Liver (tissue), 9 donors: Measurements from ENCODE around the gene NAV2. TPM values are rescaled to one million over a fixed set of nuclear protein-coding genes. Genes with fewer than 3 reads are reported as not detected.

ENCODE experiments used
- DNase-seq: peaks from one replicate; pipeline ENCODE4 v3.0.0-alpha.2; 2017; ENCODE audit warnings: low spot score
- H3K27ac ChIP-seq, 2 donors: one replicate each; pipeline ENCODE4 v1.7.0; 2013; ENCODE audit warnings: inconsistent platforms in 2 of 2, low read length in 2 of 2, control low read depth in 1 of 2, low read depth in 1 of 2, mild to moderate bottlenecking in 1 of 2
- H3K27me3 ChIP-seq, 4 donors: one replicate each; pipeline versions ENCODE4 v1.6.1 to v1.7.0; 2013; ENCODE audit warnings: low read length in 3 of 4, inconsistent platforms in 1 of 4, mild to moderate bottlenecking in 1 of 4, moderate library complexity in 1 of 4; ENCODE audit not compliant: control insufficient read depth in 4 of 4, insufficient read depth in 4 of 4
- H3K36me3 ChIP-seq, 4 donors: one replicate each; pipeline versions ENCODE4 v1.6.1 to v1.7.0; 2013; ENCODE audit warnings: low read length in 3 of 4, mild to moderate bottlenecking in 3 of 4, low read depth in 1 of 4, moderate library complexity in 1 of 4; ENCODE audit not compliant: control insufficient read depth in 4 of 4, insufficient read depth in 3 of 4
- H3K4me1 ChIP-seq, 4 donors: one replicate each; pipeline versions ENCODE4 v1.6.1 to v1.7.0; 2013; ENCODE audit warnings: low read length in 3 of 4, mild to moderate bottlenecking in 3 of 4, moderate library complexity in 1 of 4; ENCODE audit not compliant: control insufficient read depth in 4 of 4, insufficient read depth in 4 of 4
- H3K4me3 ChIP-seq, 3 donors: one replicate each; pipeline versions ENCODE4 v1.6.1 to v1.7.0; 2013; ENCODE audit warnings: low read length in 3 of 3, control low read depth in 1 of 3, low read depth in 1 of 3, mild to moderate bottlenecking in 1 of 3
- H3K9ac ChIP-seq, 2 donors: one replicate each; pipeline ENCODE4 v1.7.0; 2013; ENCODE audit warnings: low read length in 2 of 2, mild to moderate bottlenecking in 2 of 2, moderate library complexity in 2 of 2, control low read depth in 1 of 2, low read depth in 1 of 2
- H3K9me3 ChIP-seq, 4 donors: one replicate each; pipeline versions ENCODE4 v1.6.1 to v1.7.0; 2013; ENCODE audit warnings: low read length in 3 of 4; ENCODE audit not compliant: control insufficient read depth in 4 of 4
- EGR1 ChIP-seq, 2 donors: IDR thresholded peaks; 2 replicates each; pipeline ENCODE4 v1.6.1; 2016 to 2018; ENCODE audit warnings: antibody characterized with exemption in 2 of 2, low read depth in 2 of 2
- FOXA1 ChIP-seq: IDR thresholded peaks from 2 replicates; pipeline ENCODE4 v1.6.1; 2016; ENCODE audit warnings: antibody characterized with exemption
- FOXA2 ChIP-seq: IDR thresholded peaks from 2 replicates; pipeline ENCODE4 v1.6.1; 2016; ENCODE audit warnings: antibody characterized with exemption
- GABPA ChIP-seq, 2 donors: IDR thresholded peaks in 1 of 2; conservative IDR thresholded peaks in 1 of 2; 2 replicates each; pipeline ENCODE4 v1.6.1; 2016; ENCODE audit warnings: antibody characterized with exemption in 2 of 2, mild to moderate bottlenecking in 1 of 2, moderate library complexity in 1 of 2
- HNF4A ChIP-seq, 2 donors: conservative IDR thresholded peaks; 2 replicates each; pipeline ENCODE4 v1.6.1; 2016; ENCODE audit warnings: antibody characterized with exemption in 2 of 2, mild to moderate bottlenecking in 2 of 2
- HNF4G ChIP-seq: IDR thresholded peaks from 2 replicates; pipeline ENCODE4 v1.6.1; 2016; ENCODE audit warnings: antibody characterized with exemption
- NR2F2 ChIP-seq: IDR thresholded peaks from 2 replicates; pipeline ENCODE4 v1.6.1; 2016; ENCODE audit warnings: antibody characterized with exemption
- RAD21 ChIP-seq, 2 donors: IDR thresholded peaks; 2 replicates each; pipeline ENCODE4 v1.6.1; 2016; ENCODE audit warnings: antibody characterized with exemption in 2 of 2, mild to moderate bottlenecking in 2 of 2
- SP1 ChIP-seq: IDR thresholded peaks from 2 replicates; pipeline ENCODE4 v1.6.1; 2018; ENCODE audit warnings: antibody characterized with exemption, mild to moderate bottlenecking
- YY1 ChIP-seq: IDR thresholded peaks from 2 replicates; pipeline ENCODE4 v1.6.1; 2016; ENCODE audit warnings: antibody characterized with exemption, mild to moderate bottlenecking
- WGBS: extraction: QIAGEN DNeasy Blood & Tissue Kit; methylation state at CpG from one replicate; pipeline ENCODE4 v1.1.7; 2013; 5-methylcytosine and 5-hydroxymethylcytosine counted together
- polyA plus RNA-seq, 2 donors: library from polyadenylated mRNA; stranded (reverse) in 1 of 2; unstranded in 1 of 2; fragments of 200-250 nt in 1 of 2; fragments of >200 nt in 1 of 2; fragmentation: Nextera tagmentation in 1 of 2; extraction: Ambion mirVana in 1 of 2; gene quantifications; one replicate each; pipeline versions ENCODE4 v1.2.1 to v1.2.3, GENCODE V29; 2013 to 2015
- total RNA-seq, 2 donors: library from RNA; depleted of rRNA; stranded (reverse); fragments of >200 nt; gene quantifications; one replicate each; pipeline ENCODE4 v1.2.3, GENCODE V29; 2014
- TF ChIP-seq, protein P1 (sequence below): IDR thresholded peaks from 2 replicates; pipeline ENCODE4 v1.6.1; 2016; ENCODE audit warnings: antibody characterized with exemption
- TF ChIP-seq, protein P2 (sequence below): IDR thresholded peaks from 2 replicates; pipeline ENCODE4 v1.6.1; 2016; ENCODE audit warnings: antibody characterized with exemption
- TF ChIP-seq, protein P3 (sequence below): IDR thresholded peaks from 2 replicates; pipeline ENCODE4 v1.6.1; 2016; ENCODE audit warnings: antibody characterized with exemption
- TF ChIP-seq, protein P4 (sequence below): IDR thresholded peaks from 2 replicates; pipeline ENCODE4 v1.6.1; 2016; ENCODE audit warnings: antibody characterized with exemption, mild to moderate bottlenecking
- TF ChIP-seq, protein P5 (sequence below): fragments of 150-350 bp; IDR thresholded peaks from 2 replicates; pipeline ENCODE4 v1.5.1; 2017; ENCODE audit warnings: improper control_type of control experiment, low read depth, low read length; ENCODE audit not compliant: missing input control
- donor health status: healthy.
- donor health status: healthy.
- donor health status: healthy.
- donor health status: healthy.
- donor health status: healthy.

Gene NAV2
- total and polyA plus RNA-seq, 4 donors: 6.3 to 20.5 (median 11.6) TPM

DNA sequence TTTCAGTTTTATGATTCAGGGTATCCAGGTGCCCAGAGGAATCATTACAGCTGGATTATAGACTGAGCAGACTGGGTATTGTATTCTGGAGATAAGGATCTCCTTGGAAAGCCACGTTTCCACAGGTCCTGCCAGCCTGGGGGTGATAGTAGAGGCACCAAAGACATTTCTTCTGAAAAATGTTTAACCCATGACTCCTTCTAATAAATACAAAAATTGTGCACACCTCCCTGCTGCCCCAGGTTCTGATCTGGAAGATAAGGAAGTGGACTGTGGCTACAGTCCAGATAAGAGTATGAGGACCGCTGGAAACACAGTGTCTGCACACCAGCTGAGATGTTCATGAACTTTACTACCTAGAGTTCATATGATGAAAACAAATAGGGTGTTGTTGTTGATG is 255.2 kb downstream of the NAV2 start:
- Histone ChIP-seq H3K4me1 (no peaks in the 10 kb centered on the region), H3K36me3 (peaks cover 0 to 3% (median 3%) of the 10 kb centered on the region in 4 donors), H3K4me3 (no peak overlapping the region), H3K27me3 (no peaks in the 10 kb centered on the region), H3K27ac (no peak overlapping the region), H3K9ac (no peak overlapping the region), H3K9me3 (no peaks in the 10 kb centered on the region)
- TF ChIP-seq HNF4A (conservative IDR thresholded peaks at IDR 0.05) (peak; percentile 9 to 19), SP1 (no peak)
- 57% methylated on average over 2 of the region's 2 CpGs for WGBS
- DNase-seq: no peak

DNA sequence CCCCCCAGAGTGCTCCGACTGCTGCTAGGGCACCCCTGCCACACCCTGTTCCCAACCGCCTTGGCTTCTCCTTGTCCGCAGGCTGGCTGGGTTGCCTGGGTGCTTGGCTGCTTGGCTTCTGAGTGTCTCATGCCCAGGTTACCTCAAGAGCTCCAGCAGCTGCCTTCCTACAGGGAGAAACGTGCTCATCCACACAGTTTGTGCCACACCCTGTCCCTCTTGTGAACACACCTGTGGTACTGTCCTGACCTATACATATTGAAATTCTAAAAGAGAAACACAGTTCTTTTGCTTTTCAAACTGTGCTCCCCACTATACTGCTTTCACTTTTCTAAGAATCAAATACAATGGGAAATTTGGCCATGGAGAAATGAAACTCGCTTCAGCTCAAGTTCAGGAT is 256.2 kb downstream of the NAV2 start:
- H3K4me3 ChIP-seq: no peak overlapping the region
- no peak overlapping the region for H3K9ac ChIP-seq
- no peaks in the 10 kb centered on the region for H3K27me3 ChIP-seq
- no peak for DNase-seq
- H3K36me3 ChIP-seq: peaks cover 0 to 3% (median 1%) of the 10 kb centered on the region in 4 donors
- H3K27ac ChIP-seq: no peak overlapping the region
- no peaks in the 10 kb centered on the region for H3K9me3 ChIP-seq
- no peaks in the 10 kb centered on the region for H3K4me1 ChIP-seq
- TF ChIP-seq FOXA2 (no peak), HNF4G (no peak), NR2F2 (no peak), EGR1 (IDR thresholded peaks at IDR 0.05; ENCODE audit: low read depth in 2 of 2) (no peak), YY1 (no peak), HNF4A (conservative IDR thresholded peaks at IDR 0.05) (no peak), RAD21 (IDR thresholded peaks at IDR 0.05) (no peak), GABPA (IDR thresholded peaks at IDR 0.05 in 1 of 2, conservative IDR thresholded peaks at IDR 0.05 in 1 of 2) (no peak), FOXA1 (no peak)
- TF ChIP-seq, protein P1, sequence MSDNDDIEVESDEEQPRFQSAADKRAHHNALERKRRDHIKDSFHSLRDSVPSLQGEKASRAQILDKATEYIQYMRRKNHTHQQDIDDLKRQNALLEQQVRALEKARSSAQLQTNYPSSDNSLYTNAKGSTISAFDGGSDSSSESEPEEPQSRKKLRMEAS: no peak
- TF ChIP-seq, protein P2, sequence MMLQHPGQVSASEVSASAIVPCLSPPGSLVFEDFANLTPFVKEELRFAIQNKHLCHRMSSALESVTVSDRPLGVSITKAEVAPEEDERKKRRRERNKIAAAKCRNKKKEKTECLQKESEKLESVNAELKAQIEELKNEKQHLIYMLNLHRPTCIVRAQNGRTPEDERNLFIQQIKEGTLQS: no peak
- TF ChIP-seq, protein P3, sequence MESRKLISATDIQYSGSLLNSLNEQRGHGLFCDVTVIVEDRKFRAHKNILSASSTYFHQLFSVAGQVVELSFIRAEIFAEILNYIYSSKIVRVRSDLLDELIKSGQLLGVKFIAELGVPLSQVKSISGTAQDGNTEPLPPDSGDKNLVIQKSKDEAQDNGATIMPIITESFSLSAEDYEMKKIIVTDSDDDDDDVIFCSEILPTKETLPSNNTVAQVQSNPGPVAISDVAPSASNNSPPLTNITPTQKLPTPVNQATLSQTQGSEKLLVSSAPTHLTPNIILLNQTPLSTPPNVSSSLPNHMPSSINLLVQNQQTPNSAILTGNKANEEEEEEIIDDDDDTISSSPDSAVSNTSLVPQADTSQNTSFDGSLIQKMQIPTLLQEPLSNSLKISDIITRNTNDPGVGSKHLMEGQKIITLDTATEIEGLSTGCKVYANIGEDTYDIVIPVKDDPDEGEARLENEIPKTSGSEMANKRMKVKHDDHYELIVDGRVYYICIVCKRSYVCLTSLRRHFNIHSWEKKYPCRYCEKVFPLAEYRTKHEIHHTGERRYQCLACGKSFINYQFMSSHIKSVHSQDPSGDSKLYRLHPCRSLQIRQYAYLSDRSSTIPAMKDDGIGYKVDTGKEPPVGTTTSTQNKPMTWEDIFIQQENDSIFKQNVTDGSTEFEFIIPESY: no peak
- TF ChIP-seq, protein P4, sequence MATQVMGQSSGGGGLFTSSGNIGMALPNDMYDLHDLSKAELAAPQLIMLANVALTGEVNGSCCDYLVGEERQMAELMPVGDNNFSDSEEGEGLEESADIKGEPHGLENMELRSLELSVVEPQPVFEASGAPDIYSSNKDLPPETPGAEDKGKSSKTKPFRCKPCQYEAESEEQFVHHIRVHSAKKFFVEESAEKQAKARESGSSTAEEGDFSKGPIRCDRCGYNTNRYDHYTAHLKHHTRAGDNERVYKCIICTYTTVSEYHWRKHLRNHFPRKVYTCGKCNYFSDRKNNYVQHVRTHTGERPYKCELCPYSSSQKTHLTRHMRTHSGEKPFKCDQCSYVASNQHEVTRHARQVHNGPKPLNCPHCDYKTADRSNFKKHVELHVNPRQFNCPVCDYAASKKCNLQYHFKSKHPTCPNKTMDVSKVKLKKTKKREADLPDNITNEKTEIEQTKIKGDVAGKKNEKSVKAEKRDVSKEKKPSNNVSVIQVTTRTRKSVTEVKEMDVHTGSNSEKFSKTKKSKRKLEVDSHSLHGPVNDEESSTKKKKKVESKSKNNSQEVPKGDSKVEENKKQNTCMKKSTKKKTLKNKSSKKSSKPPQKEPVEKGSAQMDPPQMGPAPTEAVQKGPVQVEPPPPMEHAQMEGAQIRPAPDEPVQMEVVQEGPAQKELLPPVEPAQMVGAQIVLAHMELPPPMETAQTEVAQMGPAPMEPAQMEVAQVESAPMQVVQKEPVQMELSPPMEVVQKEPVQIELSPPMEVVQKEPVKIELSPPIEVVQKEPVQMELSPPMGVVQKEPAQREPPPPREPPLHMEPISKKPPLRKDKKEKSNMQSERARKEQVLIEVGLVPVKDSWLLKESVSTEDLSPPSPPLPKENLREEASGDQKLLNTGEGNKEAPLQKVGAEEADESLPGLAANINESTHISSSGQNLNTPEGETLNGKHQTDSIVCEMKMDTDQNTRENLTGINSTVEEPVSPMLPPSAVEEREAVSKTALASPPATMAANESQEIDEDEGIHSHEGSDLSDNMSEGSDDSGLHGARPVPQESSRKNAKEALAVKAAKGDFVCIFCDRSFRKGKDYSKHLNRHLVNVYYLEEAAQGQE: no peak
- TF ChIP-seq, protein P5, sequence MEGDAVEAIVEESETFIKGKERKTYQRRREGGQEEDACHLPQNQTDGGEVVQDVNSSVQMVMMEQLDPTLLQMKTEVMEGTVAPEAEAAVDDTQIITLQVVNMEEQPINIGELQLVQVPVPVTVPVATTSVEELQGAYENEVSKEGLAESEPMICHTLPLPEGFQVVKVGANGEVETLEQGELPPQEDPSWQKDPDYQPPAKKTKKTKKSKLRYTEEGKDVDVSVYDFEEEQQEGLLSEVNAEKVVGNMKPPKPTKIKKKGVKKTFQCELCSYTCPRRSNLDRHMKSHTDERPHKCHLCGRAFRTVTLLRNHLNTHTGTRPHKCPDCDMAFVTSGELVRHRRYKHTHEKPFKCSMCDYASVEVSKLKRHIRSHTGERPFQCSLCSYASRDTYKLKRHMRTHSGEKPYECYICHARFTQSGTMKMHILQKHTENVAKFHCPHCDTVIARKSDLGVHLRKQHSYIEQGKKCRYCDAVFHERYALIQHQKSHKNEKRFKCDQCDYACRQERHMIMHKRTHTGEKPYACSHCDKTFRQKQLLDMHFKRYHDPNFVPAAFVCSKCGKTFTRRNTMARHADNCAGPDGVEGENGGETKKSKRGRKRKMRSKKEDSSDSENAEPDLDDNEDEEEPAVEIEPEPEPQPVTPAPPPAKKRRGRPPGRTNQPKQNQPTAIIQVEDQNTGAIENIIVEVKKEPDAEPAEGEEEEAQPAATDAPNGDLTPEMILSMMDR: no peak
- WGBS: 95% methylated on average over 5 of the region's 5 CpGs
